Measurements from ENCODE around the gene BDKRB2.

GRCh38 chr14:96286251-96286650 is 81.6 kb downstream of the BDKRB2 start:
- TF ChIP-seq TAF1 (IDR thresholded peaks at IDR 0.05; ENCODE audit: borderline replicate concordance, low read depth, low read length) (no peak), POLR2A (IDR thresholded peaks at IDR 0.05; ENCODE audit: low read depth, low read length) (no peak)

Measured in GM12892 (cell line).